GM19238 (cell line): ENCODE results near the gene HMG20A.

Source experiments
- DNase-seq: peaks from one replicate; pipeline ENCODE4 v3.0.0; 2011; ENCODE audit warnings: low spot score; ENCODE audit not compliant: insufficient read length

HMG20A gene

DNA sequence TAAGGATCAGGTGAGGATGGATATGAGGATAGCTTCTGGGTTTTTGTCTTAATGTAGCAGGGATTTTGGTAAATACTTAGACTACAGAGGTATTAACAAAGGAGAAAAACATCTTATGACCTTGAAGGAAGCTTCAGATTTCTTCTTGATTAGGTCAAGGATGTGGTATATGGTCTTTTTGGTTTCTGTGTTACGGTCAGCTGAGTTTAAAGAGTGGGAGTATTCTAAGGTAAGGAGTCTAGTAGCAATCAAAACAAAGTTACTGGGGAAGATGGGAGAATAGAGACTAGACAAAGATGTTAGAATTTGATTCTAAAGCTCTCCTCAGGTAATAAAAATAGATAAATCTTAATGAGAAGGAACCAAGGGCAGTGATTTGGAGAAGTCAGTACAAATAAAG, 6.2 kb downstream of the HMG20A start:
- no peak for DNase-seq

DNA sequence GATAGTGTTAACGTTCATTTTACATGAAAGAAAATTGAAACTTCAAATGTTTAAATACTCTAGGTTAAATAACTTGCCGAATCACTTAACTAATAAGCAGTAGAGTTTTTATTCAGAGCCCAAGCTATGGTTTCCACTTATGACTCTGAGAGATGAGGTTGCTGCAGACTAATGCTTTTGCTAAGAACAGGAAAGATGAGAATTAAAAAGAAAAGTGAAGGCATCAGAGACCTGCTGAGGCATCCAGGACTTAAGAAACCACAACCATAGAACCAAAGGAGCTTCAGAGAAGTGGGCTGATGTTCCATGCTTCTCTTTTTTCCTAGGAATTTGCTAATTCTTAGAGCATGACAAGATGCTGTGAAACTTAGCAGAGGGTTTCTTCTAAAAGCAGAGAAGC, 9.5 kb downstream of the HMG20A start:
- no peak for DNase-seq

DNA sequence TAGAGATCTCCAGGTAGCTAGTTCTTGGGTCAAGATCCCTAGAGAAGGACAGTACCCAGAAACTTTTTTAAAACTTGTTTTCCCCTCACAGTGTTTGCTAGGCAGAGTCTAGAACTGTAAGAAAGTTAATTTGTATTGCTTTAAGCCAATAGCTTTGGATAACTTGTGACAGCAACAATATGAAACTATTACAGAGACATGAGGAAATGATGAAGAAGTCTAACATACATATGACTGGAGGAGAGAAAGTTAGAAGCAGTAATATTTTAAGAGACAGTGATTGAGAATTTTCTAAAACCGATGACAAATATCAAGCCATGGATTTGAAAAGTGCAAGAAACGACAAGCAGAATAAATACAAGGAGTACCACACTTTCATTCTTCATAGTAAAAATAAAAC, 10.0 kb downstream of the HMG20A start:
- DNase-seq = no peak

DNA sequence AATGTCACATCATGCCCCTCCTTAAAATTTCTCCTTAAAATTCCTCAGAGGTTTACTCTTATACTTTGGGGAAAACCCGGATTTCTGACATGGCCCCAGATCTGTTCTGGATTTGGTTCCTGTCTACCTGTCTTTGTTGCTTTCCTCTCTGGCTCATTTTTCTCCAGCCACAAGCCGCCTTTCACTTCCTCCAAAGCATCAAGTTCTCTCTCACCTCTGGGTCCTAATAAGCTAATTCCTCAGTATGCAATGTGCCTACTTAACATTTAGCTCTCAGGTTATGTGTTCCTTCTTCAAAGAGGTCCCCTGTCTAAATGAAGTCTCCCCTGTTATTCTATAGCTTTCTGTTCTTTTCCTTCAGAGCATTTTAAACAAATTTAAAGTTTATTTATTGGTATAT, 16.1 kb downstream of the HMG20A start:
- DNase-seq = no peak

DNA sequence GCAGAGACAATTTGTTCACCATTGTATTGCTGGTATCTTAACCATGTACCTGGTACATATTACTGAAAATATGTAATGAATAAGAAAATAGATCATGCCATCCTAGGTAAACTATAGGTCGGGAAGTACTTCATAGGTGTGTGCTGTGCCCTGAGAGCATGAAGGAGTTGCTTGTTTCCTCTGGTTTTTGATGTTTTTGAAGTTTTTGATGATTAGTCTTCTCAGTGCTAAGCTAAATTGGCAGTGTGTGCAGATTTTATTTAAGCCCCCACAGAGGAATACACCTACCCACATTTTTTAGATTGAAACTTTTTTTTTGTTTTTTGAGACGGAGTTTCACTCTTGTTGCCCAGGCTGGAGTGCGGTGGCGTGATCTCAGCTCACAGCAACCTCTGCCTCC, 16.6 kb downstream of the HMG20A start:
- no peak for DNase-seq

DNA sequence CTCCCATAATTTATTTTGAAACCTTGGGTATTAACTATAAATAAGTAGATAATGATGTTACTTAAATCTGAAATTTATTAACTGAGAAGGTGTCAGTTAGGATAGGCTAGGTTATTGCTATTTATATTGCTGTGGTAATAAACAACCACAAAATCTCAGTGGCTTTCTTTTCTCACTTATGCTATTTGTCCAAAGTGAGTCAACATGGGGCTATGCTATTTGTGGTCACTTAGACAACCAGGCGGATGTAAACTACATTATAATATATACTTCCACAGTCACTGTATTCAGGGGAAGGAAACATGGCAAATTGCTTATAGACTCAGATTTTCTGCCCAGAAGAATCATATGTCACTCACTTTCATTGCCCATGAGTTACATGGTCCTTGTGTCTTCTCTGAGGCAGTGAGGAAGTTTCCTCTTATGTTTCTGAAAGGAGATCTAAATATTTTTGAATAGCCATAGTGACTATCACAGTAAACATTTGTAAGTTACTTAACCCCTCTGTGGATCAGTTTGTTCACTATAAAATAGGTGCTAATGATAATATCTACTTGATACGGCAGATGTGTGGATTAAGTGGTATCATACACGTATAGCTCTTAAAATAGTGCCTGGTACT, 19.8 kb downstream of the HMG20A start:
- DNase-seq = no peak

DNA sequence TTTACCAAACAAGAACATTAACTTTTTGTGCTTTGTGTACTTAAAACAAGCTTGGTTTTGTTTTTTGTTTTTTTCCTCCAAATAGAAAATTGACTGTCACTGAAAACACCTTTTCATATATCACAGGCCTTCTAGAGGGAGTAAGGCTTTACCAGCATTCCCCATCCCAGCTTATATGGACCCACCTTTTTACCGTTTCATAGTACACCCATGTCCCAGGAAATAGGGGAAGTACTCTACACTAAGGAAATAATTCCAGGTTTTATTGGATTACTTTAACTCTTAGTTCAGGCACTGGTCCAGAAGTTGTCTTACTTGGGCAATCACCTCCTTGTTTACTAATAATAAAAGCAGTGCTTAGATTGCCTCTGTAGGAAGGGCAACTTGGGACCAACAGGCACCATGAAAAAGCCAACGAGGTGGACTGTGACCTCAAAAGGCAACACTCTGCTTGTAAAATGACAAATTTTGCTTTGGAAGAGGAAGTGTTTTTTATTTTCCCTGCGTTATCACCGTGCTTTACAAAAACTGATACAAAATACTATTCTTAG, 26.2 kb downstream of the HMG20A start:
- DNase-seq = no peak

DNA sequence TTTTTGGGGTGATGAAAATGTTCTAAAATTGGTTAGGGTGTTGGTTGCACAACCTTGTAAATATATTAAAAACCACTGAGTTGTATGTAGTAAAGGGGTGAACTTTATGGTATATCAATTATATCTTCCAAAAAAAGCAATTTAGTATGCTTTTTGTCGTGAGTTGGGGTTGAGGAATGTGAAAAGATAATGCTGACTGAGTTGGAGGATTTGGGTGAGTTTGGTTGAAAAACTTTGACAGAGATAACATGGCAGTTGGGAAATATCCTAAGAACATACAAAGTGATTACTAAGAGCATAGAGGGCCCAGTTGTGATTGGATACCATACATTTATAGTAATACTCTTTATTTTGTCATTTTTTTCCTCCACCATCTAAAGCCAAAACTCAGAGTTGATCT, 33.6 kb downstream of the HMG20A start:
- DNase-seq = no peak

DNA sequence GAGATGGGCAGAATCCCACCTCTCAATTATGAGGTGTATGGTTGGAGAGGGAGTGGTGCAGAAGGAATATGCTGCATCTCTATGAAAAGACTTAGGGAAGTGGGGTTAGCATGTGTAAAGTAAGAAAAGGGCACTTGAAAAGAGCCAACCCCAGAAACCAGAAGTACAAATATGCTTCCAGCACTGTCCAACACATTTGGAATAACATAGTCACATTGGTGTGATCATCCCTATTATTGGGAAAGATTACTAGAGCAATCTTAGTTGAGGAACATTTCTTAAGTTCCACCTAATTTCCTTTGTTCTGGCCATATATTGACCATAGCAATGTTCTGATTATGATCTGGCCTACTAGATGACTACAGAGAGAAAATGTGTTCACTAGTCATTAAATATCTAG, 34.3 kb downstream of the HMG20A start:
- no peak for DNase-seq

DNA sequence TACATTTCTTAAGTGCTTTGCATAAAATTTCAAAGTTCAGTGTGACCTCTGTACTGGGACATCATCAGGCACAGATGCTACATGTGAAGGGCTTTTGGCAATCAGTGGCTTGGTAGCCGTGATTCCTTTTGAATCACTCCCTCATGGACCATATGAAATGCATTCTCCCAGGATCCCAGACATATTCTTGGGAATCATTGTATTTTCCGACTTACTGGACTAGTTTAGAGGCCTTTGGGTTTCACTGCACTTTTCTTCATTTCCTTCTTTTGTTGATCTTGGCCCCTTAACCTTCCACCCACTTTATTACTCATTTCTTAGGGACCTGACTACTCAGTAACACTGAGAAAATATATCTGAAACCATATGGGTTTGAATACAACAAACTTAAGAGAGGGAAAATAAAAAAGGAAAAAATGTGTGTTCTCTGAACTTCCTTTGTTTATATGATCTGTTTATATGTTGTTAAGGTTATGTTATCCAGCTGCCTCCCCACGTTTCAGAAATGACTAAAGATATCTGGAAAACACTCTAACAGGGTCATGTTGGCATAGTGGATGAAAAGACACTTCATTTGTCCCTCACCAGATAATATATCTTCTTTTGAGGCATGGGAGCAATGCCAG, 35.1 kb downstream of the HMG20A start:
- DNase-seq = no peak

DNA sequence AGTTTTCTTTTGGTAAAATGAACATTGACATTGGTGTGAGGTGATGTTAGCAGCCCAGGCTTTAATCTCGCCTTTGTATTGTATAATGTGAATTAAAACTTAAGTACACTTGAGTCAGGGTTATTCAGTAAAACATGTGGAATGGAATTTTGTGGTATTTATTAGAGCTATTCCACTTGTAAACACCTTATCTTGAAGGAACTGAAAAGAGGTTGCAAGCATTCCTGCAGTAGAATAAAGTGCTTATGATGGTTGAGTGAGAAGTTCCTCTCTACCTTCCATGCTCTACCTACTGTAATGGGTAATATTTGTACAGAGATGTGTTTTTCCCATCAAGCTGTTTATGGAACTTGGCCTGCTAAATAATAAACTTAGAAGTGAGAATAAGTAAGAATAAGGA, 36.1 kb downstream of the HMG20A start:
- no peak for DNase-seq

DNA sequence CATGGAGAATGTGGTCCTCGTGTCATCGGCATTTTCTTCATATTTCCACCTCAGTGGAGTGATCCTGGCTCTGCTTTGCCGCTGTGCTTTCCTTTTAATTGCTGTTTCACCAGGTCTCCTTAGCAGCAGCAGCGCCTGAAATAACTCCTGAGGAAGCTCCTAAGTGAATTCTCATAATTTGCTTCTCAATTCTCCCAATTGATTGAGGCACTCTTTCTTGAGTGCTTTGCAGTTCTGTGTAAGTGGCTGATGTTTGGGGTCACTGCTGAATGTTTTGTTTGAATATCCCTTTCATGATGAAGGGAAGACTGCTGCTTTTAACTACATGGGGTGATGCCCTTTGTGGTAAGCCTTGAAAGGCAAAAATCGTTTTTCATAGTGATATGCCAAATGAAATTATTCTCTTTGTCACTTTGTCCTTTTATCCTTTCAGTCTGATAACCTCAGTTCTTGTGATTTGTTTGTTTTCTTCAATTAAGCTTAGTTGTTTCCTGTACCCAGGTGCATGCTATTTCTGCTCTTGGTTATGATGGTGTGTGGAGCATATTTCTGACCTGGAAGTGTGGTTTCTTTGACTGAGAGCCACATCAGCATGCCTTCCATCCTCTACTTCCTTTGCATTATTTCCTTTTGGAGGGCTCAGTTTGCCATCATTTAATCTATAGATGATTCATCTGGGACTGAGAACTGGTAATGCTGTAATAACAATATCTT, 36.7 kb downstream of the HMG20A start:
- DNase-seq = no peak

DNA sequence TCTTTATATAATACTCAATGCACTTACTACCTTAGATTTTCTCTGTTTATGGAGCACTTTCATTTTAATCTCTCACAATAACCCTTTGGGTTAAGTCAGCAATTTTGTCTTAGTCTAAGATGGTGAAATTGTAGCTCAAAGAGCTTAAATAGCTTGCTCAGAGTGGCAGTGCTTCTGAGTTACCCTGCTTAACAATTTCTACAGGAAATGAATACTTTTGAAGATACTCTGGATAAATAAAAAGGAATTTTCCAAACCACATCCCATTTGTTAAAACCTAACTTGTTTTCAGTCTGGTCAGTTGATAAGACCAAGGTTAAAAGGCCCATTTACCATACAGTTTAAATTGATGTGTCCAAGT, 37.2 kb downstream of the HMG20A start:
- no peak for DNase-seq

DNA sequence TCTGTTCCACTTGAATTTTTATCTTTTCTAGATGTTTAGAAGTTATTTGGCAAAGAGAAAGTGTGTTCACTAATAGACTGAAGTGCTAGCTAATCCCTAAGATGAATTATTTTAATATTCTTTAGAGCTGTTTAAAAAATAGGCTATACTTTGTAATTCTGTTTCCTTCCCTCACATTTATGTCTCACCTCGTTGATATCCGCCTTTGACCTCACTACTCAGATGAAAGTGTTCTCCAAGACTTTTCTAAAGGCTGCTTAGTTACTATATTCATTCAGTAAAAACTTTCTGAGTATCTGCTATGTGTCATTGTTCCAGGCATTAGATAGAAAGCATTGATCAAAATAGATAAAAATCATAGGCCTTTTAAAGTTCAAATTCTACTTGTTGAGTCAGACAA, 38.3 kb downstream of the HMG20A start:
- DNase-seq = no peak

DNA sequence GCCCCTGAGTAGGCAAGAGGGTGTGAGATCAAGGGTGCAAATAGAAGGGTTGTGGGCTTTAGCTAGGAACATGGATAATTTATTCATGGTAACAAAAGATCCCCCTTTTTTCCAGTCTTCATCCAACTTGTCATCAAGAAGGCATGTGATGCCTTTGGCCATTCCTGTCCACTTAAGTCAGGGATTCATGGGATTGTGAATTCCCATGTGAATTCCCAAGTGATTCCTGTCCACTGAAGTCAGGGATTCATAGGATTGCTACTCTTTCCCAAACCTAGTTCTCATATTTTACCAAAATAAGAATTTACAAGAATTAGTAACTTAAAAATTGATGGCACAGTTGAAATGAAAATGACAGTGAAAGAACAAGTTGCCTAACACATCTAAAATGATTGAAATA, 40.8 kb downstream of the HMG20A start:
- DNase-seq = no peak

DNA sequence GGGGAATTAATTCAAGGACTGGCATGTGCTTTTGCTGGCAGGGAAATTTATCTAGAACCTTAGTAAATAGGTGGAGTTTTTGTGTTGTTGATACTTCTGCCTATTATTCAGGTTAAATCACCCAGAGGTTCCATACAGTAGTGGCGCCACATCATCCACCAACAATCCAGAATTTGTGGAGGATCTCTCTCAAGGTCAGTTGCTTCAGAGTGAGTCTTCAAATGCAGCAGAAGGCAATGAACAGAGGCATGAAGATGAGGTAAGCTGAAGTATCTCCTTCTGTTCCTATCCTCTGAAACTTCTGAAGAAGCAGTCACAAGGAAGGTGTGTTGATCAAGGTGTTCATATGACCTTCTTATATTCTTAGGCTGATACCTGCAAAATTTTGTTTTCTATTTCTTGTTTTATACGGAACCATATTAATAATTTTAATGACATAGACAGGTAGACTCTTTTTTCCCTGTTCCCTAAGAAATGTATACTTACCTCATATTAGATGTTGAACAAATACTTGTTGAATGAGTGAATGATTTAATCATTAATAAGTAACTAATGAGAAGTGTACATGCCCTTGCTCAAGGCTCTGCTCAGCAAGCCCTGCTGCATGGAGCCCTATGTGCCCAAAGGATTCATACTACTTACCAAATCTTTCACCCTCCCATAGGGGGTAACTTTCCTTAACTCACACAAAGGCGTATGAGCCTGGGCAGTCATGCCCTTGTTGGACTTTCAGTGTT, 43.6 kb downstream of the HMG20A start:
- no peak for DNase-seq

DNA sequence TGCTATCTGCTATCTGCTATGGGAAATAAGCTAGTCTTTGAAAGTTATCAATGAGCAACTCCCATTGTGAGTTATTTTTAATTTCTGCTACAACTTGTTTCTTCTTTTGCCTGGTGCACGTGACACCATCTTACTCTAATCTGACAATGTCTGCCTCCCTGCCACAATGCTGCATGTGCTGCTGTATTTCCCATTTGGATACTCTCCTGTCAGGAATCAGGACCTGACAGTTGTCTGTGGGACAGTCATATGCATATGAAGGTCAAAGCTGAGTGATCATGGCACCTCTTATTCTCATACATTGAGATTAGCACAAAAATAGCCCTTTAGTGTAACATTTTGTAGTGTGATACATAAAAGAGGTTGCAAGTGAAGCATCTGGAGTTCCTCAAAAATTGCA, 45.8 kb downstream of the HMG20A start:
- DNase-seq = no peak

DNA sequence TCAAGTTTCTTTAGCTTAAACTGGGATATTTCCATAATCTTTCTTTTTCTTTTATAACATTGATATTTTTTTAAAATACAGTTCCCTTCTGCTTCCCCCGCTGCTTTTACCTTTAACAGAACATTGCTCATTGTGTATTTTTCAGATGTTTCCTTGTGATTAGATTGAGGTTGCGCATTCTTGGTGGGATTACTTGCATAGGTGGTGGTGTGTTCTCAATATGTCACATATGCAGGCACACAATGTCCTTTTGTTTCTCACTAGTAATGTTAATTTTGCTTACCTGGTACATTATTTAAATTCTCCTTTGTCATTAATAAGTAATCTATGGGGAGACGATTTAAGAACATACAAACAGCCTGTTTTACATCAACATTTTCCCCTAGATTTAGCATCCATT, 48.2 kb downstream of the HMG20A start:
- no peak for DNase-seq

DNA sequence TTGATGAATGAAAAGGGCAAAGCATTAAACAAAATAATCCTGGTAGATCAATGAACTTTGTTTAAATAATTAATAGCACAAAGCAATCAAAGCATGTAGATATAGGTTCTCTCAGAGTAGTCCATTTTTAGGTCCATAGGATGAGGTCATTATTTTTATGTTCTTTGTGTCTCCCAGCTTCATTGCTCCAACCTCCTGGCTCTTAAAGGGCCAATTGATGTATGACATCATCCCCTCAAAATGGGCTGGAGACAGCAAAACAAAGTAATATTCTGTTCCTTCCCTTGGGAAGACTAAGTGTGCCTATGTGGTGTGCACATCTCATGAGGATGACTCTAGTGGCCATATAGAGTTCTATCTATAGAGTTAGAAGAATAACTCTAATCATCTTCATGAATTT, 49.5 kb downstream of the HMG20A start:
- no peak for DNase-seq

DNA sequence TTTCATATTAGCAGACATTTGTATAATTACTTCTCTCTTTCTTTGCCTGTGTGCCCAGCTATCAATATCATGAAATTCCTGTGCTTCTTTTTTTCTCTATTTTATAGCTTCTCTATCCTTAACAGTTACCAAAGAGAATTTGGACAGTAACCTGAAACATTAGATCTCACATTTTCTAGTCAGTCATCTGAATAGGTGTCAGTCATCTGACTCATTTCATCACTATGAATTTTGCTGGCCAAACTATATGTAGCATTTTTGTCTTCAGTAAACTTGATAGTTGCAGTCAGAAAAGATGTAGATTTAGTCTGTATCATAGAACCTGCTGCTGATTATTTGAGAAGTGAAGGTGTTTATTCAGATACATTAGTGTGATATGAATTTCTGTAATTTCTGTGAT, 52.6 kb downstream of the HMG20A start:
- DNase-seq = no peak

DNA sequence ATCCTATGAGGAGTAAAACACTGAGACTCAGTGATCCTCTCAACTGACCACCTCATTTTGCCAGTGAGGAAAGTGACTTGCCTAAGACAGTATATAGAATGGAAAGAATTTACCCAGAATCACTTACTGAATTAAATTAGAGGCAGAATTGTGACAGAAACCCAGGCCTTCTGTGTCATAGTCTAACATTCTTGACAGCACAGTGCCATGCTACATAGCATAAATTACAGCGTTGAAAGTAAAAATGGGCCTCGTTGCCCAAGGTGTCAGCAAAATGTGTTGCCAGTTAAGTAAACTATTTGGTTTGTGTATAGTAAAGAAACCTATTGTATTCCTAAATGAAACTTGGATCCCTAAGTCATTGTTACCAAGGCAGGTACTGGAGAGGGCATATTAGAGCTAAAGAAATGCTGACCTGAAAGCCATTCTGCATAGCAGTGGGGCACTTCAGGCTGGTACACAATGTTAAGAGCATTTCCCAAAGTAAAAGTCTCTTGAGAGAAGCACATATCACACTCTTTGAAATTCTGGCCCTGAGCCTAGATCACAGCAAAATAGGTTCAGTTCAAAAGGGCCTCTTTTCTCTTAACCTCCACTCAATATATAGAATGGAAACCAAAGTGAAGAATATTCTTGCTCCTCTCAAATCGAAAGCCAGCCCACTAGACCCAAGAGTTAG, 53.8 kb downstream of the HMG20A start:
- DNase-seq = no peak

DNA sequence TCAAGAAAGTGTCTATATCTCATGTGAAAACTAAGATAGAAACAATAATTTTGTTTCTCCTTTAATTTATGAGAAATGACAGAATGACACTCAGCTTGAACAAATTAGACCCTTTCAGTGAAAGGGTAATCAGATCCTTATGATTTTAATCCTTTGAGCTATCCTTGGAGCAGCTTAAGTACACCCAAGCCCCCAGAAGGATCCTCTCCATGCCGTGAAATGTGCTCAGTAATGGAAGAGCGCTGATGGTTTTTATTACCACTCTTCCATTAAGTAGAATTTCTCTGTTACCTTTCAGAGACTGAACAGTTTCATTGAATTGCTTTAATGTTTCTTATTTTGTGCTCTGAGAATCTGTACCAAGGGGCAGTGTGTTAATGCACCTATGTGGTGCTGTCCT, 54.3 kb downstream of the HMG20A start:
- DNase-seq = no peak
